Esophagus muscularis mucosa (tissue), 4 donors: ENCODE measurements around the gene HLA-E.

Experiments
- CTCF ChIP-seq, 3 experiments: fragments of 200-600 bp in 2 of 3; fragments of 450-650 bp in 1 of 3; sonication (generic) in 2 of 3; IDR thresholded peaks; one replicate each; pipeline ENCODE4 v1.5.1; 2017 to 2019; ENCODE audit warnings: antibody characterized with exemption in 3 of 3, mild to moderate bottlenecking in 2 of 3, moderate library complexity in 1 of 3
- EP300 ChIP-seq: sonication (generic); formaldehyde crosslinking; IDR thresholded peaks from one replicate; pipeline ENCODE4 v1.6.1; 2017; ENCODE audit warnings: antibody characterized with exemption
- POLR2A ChIP-seq: fragments of 450-650 bp; IDR thresholded peaks from one replicate; pipeline ENCODE4 v1.6.1; 2017; ENCODE audit warnings: antibody characterized with exemption, moderate library complexity, mild to moderate bottlenecking, low read depth
- POLR2AphosphoS5 ChIP-seq, 2 donors: sonication (generic); formaldehyde crosslinking; IDR thresholded peaks; one replicate each; pipeline ENCODE4 v1.6.1; 2017; ENCODE audit warnings: antibody characterized with exemption in 2 of 2

DNA sequence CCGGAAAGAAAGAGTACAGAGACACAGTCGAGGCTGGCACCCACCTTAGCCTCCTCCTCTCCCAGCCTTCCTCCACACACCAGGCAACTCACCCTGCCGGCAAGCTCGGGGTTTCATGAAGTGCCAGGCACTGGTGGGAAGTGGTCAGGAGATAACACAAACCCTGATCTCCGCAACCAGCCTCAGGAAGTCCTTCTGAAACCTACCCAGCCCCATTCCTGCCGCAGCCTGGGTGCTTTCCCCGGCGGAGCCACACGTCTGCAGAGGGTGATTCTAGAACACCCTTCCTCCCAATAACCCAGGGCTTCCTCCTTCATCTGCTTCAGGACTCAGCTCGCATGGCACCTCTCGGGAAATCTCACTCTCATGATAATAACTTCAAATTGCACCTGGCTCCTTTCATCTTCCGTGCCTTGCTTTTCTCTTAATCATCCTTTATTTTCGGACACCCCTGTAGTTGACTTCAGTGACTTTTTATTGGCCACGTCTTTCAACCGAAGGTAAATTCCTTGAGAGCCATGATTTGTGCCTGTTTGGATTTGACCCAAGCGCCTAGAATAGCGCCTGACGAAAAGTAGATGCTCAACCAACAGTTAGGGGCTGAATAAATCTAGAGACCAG, 8.7 kb upstream of the HLA-E start:
- TF ChIP-seq CTCF (IDR thresholded peaks at IDR 0.05) (no peak), EP300 (no peak), POLR2AphosphoS5 (IDR thresholded peaks at IDR 0.05) (no peak), POLR2A (no peak)
